Measurements from ENCODE around the gene CD59.
"Not testable (repeated sequence)": the region's sequence is repeated elsewhere in the genome, so short reads cannot be mapped to it uniquely, and the experiment has no call there.

Gene CD59

DNA sequence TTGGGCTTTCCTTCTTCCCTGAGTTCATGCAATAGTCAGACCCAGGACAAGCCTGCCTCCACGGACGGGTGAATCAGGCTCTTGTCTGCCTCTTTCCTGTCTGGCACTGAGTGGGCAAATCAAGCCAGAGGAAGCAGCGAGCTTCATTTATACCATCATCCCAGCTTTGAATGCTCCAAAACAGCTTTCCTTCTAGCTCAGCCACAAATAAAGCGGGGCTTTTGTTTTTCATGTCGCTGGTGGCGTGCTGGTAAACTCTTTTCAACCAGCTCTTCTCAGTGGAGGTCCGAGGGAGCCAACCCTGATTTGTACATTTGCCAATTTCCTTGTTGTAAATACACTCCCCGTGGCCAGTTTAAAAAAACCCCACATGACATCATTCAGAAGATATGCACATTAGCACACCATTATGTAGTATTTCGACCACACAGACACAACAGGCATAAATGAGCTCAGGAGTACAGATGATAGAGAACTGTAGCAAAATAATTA, 44.2 kb downstream of the CD59 start:
- DNase-seq: no peak

DNA sequence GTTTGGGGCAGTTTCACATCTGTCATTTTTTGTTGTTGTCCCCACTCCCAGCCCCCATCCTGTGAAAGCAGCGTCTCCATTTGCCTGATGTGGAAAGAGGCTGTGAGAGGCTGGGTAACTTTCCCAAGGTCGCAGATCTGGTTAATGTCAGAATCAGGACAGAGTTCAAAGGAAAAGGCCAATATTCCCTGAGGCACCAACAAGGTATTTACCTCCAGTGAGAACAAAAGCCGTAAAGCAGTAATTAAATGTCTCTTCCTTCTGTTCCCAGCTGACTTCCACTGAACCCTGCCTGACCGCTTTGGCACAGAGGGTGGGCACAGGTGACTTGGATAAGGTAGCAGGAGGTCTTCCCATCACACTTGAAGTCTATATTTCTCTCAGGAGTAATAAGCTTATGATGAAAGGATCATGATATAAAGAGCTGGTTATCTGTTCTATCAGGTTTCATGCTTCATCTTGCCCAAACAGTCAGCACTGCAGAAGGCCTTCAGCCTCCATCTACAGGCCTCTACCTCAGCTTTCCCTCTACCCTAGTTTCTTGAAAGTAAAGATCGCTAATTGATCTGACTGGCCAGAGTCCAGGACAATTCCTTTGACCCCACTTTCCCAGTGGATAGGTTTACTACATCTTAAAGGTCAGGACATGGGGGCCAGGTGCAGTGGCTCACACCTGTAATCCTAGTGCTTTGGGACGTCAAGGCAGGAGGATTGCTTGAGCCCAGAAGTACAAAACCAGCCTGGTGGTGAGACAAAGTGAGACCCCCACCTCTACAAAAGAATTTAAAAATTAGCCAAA, 45.0 kb downstream of the CD59 start:
- DNase-seq: no peak

DNA sequence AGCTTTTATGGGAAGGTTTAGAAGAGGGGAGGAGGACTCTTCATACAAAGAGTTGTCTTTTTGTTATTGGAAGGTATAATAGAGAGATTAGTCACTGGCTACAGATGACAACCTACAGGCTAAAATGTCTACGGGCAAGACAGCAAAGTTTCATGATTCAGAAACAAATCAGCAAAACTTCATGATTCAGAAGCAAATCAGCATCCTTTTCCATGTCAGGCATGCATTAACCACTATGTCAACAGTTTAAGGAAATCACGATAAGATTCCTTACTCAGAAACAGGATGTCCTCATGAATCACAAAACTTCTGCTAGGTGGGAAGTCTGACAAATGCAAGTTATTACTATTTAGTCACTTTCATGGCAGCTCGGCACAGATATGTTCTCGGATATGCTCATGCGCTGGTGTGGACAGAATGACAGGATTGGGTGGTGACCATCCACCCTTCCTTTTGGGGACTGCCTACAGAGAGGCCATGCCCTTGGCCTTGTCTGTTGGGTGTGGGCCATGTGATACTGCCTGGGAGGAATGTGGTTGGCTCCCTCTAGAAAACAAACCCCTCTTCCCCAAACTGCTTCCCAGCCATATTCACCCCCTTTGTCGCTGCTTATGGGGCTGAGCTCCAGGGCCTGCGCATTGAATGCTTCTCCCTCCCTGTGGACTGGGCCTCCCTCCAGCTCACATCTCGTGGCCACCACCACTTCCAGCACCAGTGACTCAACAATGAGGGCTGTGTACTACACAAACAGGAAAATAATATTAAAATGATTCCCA, 45.7 kb downstream of the CD59 start:
- DNase-seq: no peak

DNA sequence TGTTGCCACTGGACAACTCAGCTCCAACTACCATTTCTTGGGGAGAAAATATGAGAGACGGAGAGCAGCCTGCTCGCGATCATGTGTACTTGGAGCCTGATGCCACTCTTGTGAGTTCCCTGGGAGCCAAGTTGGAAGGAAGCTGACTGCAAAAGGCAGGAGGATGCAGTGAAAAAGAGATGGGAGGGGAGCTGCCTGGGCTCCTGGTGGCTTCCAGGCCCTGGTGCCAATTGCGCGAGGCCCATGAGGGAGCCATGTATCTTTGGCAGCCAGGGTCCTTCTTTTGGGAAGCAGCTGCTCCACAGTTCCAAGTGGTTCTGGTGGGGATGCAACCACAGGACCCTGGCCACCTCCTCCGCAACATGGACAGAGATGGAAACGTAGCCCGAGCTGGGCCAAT, 46.7 kb downstream of the CD59 start:
- DNase-seq: no peak

DNA sequence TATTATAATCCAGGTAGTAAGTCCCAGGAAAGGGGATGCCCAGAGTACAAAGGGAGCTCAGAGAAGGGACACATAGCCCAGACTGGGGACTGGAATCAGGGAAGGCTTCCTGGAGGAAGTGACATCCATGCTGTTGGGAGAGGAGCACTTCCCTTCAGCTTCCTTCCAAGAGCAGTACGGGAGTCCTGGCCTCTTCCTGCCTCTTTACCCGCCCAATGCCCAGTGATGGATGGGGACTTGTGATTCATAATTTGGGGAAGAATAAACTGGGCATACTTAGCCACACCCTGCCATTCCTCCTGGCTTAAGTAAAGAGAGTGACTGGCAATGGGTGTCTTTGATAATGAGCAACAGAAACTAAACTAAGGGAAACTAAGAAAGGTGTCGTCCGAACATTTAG, 47.1 kb downstream of the CD59 start:
- no peak for DNase-seq

DNA sequence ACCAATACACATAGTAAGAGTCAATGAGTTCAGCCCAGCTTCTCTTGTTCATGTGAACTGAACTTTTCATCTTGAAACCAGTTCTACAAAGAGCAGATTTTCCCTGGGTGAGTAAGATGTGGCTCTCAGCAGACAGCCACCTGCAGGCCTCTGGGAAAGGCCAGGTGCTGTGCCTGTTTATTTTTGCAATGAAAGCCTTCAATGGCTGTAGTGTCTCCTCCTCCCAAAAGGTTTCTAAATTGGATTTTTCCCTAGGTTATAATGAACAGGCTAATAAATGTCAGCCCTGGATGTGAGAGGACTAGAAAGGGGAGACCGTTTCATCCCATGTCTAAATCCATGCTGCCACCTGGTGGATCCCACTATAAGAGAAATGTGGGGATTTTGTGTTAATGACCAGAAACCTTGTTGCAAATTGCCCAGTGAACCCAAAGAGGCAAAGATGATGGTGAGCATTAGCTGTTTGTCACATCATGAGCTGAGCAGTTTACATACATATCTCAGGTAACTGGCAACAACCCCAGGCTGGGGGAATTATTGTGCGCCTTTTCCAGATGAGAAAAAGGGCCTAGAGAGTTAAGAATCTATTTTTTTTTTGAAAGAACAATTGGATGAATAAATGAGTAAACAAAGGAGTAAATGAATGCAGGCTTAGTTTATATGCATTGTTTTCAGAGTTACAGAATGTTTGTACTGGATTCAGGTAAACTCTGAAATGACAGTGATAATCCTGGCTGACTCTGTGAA, 48.3 kb downstream of the CD59 start:
- DNase-seq: no peak

DNA sequence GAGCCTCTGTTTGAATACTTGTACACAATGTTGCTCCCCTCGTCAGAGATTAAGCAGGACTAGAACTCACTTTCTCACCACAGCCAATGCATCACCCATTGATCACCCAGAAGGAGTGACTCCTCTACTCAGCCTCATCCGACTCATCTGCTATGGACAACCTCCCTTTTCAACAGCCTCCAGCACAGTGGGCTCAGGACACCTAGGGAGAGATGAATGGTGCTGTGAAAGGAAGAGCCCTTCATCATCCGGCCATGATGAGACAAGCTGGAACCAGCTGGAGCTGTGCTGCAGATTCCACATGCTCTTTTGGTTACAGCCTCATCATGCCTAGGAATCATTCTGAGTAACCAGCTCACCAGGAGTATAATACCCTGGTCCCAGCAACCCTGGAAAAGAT, 51.1 kb downstream of the CD59 start:
- DNase-seq: no peak

DNA sequence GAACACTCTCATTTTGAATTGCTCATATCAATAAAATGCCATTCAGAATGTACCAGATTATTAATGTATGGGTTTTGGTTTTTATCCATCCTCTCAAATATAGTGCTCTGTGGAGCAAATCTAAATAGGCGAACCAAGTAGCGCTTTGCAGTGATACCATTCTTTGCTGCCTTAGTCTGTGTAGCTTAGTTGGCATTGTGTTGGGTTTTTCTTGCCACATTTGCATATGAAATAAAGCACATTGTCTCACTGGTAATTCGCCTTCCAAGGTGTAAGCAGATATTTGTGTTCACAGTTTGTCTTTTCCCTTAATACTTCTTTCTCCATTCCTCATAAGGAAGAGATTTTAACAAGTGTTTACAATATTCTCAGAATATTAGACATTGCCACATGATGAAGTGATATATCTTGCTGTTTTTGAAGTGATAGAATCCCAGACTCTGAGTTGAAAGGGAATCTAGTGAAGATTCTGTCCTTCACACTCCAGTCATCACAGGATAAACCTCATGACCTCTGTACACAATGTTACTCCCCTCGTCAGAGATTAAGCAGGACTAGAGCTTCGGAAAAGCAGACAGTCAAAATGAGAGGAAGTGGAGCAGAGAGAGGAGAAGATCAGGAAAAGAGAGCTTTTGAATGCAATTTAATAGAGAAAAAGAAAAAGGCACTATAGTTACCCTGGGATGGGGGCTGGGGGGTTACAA, 52.1 kb downstream of the CD59 start:
- DNase-seq: no peak

DNA sequence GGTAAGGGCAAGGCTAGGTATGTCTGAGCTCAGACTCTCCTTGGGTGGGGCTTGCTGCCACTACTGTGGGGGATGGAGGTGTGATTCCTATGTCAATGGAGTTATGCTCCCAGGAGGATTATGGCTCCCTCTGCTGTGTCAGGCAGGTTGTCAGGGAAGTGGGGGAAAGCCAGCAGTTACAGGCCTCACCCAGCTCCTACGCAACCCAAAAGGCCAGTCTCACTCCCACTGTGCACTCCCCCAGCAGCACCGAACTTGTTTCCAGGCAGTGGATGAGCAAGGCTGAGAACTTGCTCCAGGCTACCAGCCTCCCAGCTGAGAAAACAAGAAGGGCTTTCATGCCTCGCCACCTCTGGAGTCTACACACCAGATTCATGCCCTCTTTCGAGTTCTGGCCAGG, 53.8 kb downstream of the CD59 start:
- no peak for DNase-seq

DNA sequence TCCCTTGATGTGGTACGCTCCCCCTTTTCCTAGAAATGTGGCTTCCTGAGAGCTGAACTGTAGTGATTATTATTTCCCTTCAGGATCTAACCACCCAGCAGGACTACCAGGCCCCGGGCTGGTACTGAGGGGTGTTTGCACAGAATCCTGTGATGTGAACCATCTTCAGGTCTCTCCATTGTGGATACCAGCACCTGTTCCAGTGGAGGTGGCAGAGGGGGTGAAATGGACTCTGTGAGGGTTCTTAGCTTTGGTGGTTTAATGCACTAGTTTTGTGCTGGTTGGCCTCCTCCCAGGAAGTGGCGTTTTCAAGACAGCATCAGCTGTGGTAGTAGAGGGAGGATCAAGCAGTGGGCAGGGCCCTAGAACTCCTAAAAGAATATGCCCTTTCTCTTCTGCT, 54.2 kb downstream of the CD59 start:
- DNase-seq: no peak

DNA sequence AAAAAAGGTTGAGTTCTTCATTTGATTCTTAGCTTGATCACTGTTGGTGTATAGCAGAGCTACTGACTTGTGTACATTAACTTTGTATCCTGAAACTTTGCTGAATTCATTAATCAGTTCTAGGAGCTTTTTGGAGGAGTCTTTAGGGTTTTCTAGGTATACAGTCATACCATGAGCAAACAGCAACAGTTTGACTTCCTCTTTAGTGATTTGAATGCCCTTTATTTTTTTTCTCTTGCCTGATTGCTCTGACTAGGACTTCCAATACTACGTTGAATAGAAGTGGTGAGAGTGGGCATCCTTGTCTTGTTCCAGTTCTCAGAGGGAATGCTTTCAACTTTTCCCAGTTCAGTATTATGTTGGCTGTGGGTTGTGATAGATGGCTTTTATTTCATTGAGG, 57.6 kb downstream of the CD59 start:
- not testable (repeated sequence) for DNase-seq

DNA sequence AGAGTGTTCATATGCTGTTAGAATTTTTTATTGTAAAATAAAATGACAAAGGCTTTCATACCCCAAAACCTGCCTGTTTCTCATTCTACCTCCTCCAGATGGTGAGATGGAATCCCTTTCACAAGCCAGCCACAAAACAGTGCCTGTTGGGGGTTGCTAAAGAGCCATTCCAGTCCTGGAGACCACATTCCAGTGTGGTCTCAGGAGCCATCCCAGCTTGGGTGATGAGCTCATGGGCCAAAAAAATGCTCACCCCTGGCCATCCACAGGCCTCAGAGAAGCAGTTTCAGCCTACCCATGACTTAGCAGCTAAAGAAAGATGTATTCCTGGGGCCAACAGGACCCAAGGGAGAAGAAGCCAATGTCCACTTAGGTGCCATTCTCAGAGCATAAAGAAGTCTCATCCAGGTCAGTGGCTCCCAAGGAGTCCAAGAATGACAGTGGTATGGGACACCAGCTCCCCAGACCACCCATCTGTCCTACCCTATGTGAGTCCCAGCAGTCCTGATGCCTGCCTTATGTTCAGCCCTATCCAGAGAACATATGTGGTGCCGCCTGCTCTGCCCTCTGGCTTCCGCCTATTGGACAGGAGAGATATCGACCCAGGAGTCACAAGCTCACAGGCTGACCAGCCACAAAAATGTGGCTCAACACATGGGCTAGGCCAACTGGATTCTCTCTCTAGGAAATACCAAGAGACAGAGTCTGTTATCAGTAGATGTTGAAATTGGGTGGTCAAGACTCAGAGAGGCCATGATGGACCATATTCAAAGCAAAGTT, 62.0 kb downstream of the CD59 start:
- no peak for DNase-seq

DNA sequence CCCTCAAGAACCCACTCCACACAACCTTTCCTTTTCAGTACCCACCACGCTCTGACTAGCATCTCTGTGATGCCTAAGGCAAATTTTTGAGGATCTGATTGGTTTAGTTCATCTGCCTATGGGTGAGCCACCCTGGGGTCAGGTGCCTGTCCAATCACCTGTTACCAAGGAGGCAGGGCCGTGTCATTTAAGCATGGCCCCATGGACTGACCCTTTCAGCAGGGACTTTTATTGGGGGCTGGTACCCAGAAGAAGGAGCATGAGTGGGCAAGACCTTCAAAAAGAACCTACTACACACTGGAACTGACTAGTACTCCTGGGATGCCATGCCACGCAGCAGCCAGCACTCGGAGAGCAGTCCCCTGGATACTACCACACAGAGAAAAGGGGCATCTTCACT, 64.0 kb downstream of the CD59 start:
- no peak for DNase-seq

DNA sequence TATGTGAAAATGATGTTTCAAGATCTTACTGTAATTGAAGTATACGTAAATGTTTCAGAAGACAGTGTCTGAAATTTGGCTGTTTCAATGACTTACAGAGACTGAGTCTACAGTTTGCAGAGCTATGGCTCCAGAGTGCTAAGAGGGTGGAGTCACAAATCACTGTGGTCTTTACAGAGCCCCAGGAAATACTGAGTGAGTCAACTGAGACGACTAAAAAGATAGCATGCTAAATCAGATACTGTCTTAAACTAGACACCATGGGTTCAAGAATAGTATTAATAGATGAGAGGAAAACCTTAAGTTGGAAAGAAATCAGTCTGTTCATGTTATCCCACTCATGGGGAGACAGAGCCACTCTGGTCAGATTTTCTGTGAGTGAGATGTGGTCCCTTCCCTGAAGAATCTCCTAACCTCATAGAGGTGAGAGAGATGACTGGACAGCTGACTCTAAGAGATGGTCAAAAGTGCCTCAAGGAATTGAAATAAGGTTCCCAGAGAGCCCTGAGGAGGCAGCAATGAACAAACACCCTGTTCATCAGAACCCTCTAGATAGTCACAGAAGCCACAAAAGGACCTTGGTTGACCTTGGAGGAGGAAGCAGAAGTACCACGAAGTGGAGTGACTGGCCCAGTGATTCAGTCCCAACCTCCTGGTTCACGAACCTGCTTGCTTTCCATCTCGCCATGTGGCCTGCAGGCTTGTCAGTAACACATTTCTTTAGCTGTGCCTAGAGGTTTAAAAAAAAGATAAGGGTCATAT, 65.8 kb downstream of the CD59 start:
- DNase-seq: no peak

DNA sequence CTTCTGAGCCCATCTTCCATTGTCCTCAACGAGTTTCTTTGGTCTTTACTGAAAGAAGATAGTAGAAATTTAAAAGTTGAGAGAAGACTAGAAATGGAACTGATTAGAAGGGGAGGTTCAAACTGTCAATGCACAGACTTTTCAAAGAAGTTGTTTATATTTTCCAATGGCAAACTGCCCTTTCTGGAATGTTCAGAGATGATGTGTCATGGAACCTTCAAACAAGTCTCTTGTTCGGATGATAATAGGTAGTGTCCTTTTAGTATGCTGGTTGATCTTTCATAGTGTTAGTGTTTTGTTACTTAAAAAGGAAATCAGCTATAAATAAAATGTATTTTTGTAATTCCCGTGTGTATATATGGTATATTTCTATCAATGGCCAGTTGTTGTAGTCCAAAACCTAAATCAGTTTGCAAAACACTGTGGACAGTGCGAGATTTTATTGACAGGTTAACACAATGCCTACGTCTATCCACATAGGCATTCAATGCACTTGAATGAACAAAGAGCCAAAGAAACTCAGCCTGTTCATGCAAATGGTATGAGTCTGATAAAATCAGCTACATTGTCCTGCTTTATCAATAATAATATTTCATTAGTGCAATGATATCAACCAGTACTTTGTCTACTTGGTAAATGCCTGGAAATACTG, 66.5 kb downstream of the CD59 start:
- DNase-seq: no peak

DNA sequence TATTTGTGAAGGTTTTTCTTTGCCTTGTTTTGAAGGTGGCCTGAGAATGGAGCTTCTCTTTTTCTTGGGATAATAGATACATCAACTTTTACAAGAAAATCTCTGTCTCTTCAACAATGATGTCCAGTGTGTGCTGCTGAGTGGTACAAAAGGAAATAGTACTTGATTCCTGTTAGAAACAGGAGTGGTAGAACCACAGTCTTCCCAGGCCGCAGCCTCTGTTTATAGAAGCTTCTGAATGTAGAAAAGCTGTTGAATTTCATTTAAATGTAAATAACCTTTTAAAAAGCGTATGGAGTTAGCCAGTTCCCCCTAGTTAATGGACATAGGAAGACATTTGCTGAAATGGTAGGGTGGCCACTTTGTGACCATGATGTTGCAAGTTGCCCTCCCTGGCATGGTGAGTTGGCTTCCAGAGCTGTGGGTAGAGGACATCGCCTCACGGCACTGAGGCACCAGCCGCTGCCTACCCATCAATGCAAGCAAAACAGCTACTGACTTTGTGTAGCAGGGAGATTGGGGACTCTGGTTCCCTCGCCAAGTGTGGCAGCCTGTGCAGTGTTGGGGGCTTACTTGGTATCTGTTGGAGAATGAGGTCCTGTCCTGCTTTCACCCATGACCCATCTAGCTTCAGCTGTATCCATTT, 67.1 kb downstream of the CD59 start:
- no peak for DNase-seq

DNA sequence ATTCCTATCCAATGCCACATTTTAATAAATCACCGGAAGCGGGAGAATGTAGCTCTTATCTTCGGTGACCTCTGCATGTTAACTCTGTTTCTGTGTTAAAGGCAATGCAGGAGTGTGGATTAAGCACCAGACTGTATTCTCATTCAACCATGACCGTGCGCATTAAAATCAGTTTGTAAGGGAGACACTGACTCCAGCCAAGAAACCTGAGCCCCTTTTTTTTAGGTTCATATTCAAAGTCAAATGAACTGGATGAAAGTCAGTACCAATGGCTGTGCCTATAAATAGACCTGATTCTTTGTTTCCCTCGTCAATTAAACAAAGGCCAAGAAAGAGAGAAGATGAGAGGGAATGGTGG, 67.8 kb downstream of the CD59 start:
- no peak for DNase-seq

DNA sequence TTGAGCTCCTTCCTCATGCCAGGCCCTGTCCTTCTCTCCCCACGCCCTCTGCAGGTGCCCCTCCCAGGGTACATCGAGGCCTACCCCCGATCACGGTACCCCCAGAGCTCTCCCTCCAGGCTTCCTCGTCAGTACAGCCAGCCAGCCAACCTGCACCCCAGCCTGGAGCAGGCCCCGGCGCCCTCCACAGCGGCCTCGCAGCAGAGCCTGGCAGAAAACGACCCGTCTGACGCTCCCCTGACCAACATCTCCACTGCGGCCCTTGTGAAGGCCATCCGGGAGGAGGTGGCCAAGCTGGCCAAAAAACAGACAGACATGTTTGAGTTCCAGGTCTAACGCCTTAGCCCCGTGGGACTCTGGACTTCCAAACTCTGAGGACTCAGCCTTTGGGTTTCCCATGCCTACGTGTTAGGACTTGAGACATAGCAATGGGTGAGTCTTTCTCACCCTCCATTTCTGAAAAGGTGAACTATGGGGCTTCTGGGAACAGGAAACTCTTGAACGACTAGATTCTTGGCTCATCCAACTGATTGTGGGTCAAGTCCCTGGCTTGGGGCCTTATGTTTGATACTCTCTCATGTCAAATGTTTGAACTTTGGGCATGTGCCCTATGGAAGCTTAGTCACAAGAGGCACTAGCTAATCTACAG, 68.3 kb downstream of the CD59 start:
- no peak for DNase-seq

DNA sequence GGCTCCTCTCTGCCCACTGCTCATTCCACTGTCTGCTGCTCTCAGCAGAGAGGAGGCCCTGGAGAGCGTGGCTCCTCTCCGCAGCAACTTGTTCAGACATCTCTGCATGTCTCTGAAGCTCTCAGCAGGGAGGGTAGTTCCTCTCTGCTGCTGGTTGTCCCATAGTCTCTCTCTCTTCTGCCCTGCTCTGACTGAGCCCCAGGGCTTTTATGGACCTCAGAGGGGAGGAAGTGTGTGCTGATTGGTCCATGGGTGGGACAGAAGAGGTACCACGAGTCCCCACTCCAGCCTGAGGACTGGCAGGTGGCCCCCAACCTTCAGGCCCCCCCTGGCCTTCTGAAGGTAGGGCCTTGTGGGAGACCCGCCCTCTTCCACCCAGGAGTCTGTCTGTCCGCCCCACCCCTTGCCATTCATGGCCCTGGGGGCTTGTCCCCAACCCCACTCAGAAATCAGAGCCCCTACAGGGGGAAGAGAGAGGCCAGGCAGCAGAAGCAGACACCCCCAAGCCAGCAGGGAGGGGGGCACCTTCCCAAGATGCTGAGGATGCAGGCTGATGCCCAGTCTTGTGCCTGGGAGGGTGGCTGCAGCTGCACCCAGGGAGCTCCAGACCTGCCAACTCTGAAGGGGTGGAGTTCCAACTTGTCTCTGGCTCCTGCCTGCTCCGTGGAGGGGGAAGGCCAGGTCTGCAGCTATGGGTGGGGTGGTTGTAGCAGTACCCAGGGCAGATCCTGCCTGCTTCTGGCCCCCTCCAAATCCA, 70.7 kb downstream of the CD59 start:
- DNase-seq: no peak
